Right lobe of liver (tissue), 6 donors: ENCODE data around the gene SLN. TPM values are rescaled to one million over a fixed set of nuclear protein-coding genes. Genes with fewer than 3 reads are reported as not detected.

Experiments used
- ATAC-seq, 4 donors: fragments of 200-7000 bp; cut with Tn5 transposase; one replicate each; pipeline ENCODE4 v1.9.1; 2020; ENCODE audit warnings: mild to moderate bottlenecking in 4 of 4, moderate library complexity in 4 of 4
- DNase-seq, 3 donors: peaks; one replicate each; pipeline ENCODE4 v3.0.0-alpha.2; 2020
- H3K27ac ChIP-seq, 3 donors: fragments of 200-600 bp; one replicate each; pipeline ENCODE4 v1.8.0; 2022
- H3K27me3 ChIP-seq, 2 donors: fragments of 200-600 bp; one replicate each; pipeline ENCODE4 v1.8.0; 2022
- H3K36me3 ChIP-seq, 4 donors: fragments of 200-600 bp; sonication (generic) in 1 of 4; one replicate each; pipeline versions ENCODE4 v1.5.1 to v1.8.0; 2017 to 2022; ENCODE audit warnings: control low read depth in 1 of 4
- H3K4me1 ChIP-seq, 4 donors: fragments of 200-600 bp; sonication (generic) in 1 of 4; one replicate each; pipeline versions ENCODE4 v1.5.1 to v1.8.0; 2017 to 2022; ENCODE audit warnings: control low read depth in 1 of 4
- H3K4me3 ChIP-seq, 3 donors: fragments of 200-600 bp; one replicate each; pipeline ENCODE4 v1.8.0; 2022
- H3K9me3 ChIP-seq, 4 donors: fragments of 200-600 bp; sonication (generic) in 1 of 4; one replicate each; pipeline versions ENCODE4 v1.5.1 to v1.8.0; 2017 to 2022; ENCODE audit warnings: control low read depth in 1 of 4
- CTCF ChIP-seq, 4 donors: fragments of 200-600 bp in 3 of 4; fragments of 450-650 bp in 1 of 4; IDR thresholded peaks; one replicate each; pipeline versions ENCODE4 v1.5.1 to v1.8.0; 2016 to 2022; ENCODE audit warnings: antibody characterized with exemption in 4 of 4, mild to moderate bottlenecking in 2 of 4
- POLR2A ChIP-seq: fragments of 450-650 bp; IDR thresholded peaks from one replicate; pipeline ENCODE4 v1.6.1; 2017; ENCODE audit warnings: antibody characterized with exemption, mild to moderate bottlenecking
- WGBS: methylation state at CpG from one replicate; pipeline ENCODE4 v1.1.6; 2018; ENCODE audit warnings: low coverage, low lambda C conversion rate; ENCODE audit not compliant: insufficient coverage; ENCODE audit errors: missing lambda C conversion rate; 5-methylcytosine and 5-hydroxymethylcytosine counted together
- intact Hi-C, 2 donors: fragments of 100-400 bp; cut with DNase I; formaldehyde crosslinking; loops; one replicate each; pipeline versions ENCODE4 v1.11.2 to v1.14.1; 2022
- total RNA-seq, 6 experiments: library from RNA; depleted of rRNA in 2 of 6; stranded (reverse); fragments of >200 nt in 2 of 6; fragmentation: NEBNext Ultra II Directional in 3 of 6; extraction: Animal tissue kit (Norgen Biotek cat#: 25700) in 3 of 6; gene quantifications; one replicate each; pipeline versions ENCODE4 v1.1.0 to v1.2.4, GENCODE V29; 2016 to 2023
- donor health status: DM: no; HTN: yes; CAD: no.
- donor health status: DM: no; HTN: no; CAD: no.
- donor health status: DM: no; HTN: no; CAD: no.
- donor health status: DM: no; HTN: yes; CAD: no.
- donor health status: DM: no; HTN: yes; CAD: no.

SLN gene
- total RNA-seq, 6 experiments from 2014 or later: 0.55 to 5.3 (median 0.66) TPM; not detected in 2

DNA sequence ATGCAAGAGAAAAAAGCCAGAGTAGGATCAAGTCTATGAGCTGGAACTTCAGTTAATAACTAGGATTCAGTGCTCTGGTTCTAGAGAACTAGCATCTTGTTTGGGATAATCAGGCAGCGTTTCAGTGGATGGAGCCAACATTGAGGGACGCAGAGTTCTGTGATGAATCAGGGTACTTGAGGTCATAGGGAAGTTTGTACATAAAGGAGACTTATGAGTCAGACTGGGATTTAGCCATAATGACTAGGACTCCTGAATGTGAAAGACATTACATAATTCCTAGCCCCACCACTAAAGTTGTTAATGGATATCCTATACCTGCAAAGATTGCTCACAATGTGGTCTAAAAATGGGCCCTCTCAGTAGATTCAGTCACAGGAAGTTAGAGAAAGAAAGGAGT, 6.8 kb downstream of the SLN start:
- 73% methylated on average over 2 of the region's 2 CpGs for WGBS
- H3K9me3 ChIP-seq: no peaks in the 10 kb centered on the region
- H3K36me3 ChIP-seq: no peaks in the 10 kb centered on the region
- H3K4me1 ChIP-seq: no peaks in the 10 kb centered on the region
- DNase-seq: no peak
- no peaks in the 10 kb centered on the region for H3K27me3 ChIP-seq
- TF ChIP-seq CTCF (IDR thresholded peaks at IDR 0.05) (no peak), POLR2A (no peak)
- ATAC-seq: no peak
- H3K4me3 ChIP-seq: no peak overlapping the region
- H3K27ac ChIP-seq: no peak overlapping the region
- intact Hi-C loops: no loop called here

DNA sequence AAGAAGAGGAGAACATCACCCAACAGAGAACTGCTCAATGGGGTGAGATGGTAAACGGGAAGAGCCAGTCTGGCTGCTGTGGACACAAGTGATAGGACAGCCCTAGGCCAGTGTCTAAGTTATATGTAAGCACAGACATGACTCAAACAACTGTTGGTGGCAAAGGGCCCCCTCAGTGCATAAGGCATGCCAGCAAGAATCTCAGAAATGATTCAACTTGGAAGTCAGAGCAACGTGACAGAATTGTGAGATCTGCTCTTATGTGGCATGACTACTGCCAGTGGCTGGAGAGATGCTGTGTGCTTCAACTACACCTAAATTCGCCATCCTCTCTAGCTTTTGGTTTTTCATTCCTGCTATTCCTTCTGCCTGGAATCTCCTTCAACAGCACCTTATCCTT, 7.4 kb downstream of the SLN start:
- DNase-seq (no peak), ATAC-seq (no peak)
- Histone ChIP-seq H3K9me3 (no peaks in the 10 kb centered on the region), H3K4me3 (no peak overlapping the region), H3K27ac (no peak overlapping the region), H3K27me3 (no peaks in the 10 kb centered on the region), H3K4me1 (no peaks in the 10 kb centered on the region), H3K36me3 (no peaks in the 10 kb centered on the region)
- intact Hi-C loops: no loop called here
- TF ChIP-seq POLR2A (no peak), CTCF (IDR thresholded peaks at IDR 0.05) (no peak)
- 75% methylated on average over 2 of the region's 3 CpGs for WGBS

DNA sequence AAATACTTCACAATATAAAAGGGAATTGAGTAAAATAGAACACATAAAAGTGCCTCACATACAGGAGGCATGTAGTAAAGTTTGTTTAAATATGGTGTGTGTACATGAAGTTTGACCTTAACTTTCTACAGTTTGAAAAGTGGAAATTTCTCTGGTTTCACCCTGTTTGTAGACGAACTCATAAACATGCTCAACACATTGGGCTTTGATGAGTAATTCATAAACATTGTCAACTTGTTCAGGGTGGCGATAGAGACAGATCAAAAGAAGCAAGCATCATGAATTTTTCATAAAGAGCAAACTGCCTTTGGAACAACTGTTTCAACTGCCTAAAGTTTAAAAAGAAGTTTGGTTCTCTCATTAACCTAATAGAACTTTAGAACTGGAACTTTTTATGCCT, 9.1 kb downstream of the SLN start:
- DNase-seq (no peak), ATAC-seq (no peak)
- Histone ChIP-seq H3K27ac (no peak overlapping the region), H3K4me1 (no peaks in the 10 kb centered on the region), H3K36me3 (no peaks in the 10 kb centered on the region), H3K9me3 (no peaks in the 10 kb centered on the region), H3K27me3 (no peaks in the 10 kb centered on the region), H3K4me3 (no peak overlapping the region)
- no peak for TF ChIP-seq CTCF (IDR thresholded peaks at IDR 0.05)
- TF ChIP-seq POLR2A: no peak
- intact Hi-C loops: no loop called here
- WGBS: 38% methylated on average over 2 of the region's 2 CpGs

DNA sequence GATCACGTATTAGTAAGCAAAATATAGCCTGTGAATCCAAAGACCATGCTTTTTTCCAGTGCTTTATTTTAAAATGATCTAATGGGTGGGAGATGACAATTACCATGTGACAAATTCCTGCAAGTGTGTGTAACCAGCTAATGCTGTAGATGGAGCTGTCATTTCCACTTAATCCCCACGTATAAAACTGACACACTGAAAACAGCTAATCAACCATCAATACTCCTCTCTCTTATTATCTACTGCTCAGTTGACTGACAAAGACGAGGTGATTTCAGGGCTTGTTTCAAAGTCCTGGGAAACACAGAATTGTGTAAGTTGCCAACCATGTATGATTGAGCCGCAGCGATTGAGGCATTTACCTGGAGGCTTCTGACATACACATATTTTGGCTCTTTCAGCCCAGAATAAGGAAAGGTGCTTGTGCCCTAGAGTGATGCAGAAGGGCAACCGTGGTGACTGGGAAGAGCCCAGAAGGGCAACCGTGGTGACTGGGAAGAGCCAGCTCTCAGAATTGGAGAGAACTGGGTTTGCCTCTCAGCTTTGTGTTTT, 9.7 kb downstream of the SLN start:
- intact Hi-C loops: no loop called here
- H3K9me3 ChIP-seq: no peaks in the 10 kb centered on the region
- no peak for TF ChIP-seq POLR2A
- TF ChIP-seq CTCF (IDR thresholded peaks at IDR 0.05): no peak
- H3K4me3 ChIP-seq: no peak overlapping the region
- no peaks in the 10 kb centered on the region for H3K27me3 ChIP-seq
- H3K36me3 ChIP-seq: no peaks in the 10 kb centered on the region
- no peak overlapping the region for H3K27ac ChIP-seq
- 58% methylated on average over 7 of the region's 7 CpGs for WGBS
- DNase-seq (no peak), ATAC-seq (no peak)
- H3K4me1 ChIP-seq: no peaks in the 10 kb centered on the region
